GM04504 (cell line): Measurements from ENCODE around the gene WDR18.
"Not testable (repeated sequence)": the region's sequence is repeated elsewhere in the genome, so short reads cannot be mapped to it uniquely, and the experiment has no call there.

Experiments used
- DNase-seq: peaks from one replicate; pipeline ENCODE4 v3.0.0-alpha.2; 2012; ENCODE audit warnings: low read depth

The WDR18 gene

DNA sequence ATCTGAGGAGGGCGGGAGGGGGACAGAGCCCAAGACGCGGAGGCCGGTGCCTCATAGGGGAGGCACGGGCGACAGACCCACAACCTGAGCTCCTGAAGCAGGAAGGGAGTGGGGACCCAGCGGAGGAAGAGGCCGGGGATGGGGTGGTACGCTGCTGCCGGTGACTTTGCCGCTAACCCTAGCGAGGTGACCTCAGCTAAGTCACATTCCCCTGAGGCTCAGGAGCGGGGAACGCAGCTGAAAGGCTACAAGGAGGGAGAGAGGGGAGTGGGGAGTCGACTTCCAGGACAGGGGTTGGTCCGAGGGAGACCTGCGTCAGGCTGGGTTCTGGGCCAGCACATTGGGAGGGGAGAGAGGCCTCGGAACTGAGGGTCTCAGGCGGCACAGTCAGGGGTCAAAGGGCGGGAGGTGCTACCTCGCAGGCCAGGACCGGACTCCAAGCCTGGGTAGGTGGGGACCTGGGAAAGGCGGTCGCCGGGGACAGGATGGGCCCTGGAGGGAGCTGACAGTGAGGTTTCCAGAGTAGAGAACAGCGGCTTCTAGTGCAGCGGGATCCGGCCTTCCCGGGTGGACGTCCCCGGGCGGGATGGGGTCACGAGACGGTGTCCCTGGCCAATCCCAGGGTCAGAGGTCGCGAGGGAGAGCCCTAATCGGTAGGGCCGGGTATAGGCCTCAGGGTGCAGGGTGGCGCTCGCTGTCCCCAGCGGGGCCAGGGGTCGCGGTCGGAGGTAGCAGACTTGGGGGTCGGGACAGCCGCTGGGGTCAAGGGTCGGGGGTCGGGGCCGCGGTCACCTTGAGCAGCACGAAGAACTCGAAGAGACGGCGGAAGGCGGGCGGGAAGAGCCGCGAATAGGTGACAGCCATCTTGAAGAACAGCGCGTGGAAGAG, 36.1 kb downstream of the WDR18 start:
- DNase-seq: no peak

DNA sequence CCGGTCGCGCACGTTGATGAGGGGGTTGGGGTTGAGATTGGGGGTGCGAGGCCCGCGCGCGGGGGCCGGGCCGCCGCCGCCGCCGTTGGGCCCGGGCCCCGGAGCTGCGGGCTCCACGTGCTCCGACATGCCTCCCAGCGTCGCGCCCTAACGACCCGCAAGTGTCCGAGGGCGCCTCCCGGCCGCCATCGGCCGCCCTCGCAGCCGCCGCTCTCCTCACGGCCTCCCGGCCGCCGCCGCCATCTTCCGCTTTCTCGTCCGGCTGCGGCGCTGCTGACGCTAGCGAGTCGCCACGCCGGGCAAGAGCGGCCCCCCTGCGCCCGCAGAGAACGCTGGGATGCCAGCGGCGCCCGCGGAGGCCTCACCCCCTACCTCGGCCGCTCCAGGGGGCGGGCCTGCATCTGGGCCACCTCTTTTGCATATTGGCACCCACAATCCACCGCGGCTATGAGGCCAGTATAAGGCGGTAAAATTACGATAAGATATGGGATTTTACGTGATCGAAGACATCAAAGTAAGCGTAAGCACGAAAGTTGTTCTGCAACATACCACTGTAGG, 36.8 kb downstream of the WDR18 start, which contains the start of gene TMEM259:
TMEM259 (minus strand) TSS at position 256 of the 558 bp plus-strand sequence; CDS start at position 129, 127 bp downstream.
- peak; percentile 94 for DNase-seq

GRCh38 chr19:1023883-1024188, 39.7 kb downstream of the WDR18 start:
- DNase-seq: not testable (repeated sequence)

DNA sequence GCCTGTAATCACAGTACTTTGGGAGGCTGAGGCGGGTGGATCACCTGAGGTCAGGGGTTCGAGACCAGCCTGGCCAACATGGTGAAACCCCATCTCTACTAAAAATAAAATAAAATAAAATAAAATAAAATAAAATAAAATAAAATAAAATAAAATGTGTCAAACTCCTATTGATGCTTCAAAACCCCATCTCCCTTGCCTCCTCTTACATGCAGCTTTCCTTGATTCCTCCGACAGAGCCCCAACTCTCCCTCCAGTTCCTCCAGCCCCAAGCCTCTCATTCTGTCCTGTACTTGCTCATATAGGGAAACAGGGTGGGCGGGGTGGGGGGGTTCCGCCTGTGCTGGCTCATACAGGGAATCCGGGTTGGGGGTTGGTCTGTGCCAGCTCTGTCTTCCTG, 40.9 kb downstream of the WDR18 start:
- not testable (repeated sequence) for DNase-seq

DNA sequence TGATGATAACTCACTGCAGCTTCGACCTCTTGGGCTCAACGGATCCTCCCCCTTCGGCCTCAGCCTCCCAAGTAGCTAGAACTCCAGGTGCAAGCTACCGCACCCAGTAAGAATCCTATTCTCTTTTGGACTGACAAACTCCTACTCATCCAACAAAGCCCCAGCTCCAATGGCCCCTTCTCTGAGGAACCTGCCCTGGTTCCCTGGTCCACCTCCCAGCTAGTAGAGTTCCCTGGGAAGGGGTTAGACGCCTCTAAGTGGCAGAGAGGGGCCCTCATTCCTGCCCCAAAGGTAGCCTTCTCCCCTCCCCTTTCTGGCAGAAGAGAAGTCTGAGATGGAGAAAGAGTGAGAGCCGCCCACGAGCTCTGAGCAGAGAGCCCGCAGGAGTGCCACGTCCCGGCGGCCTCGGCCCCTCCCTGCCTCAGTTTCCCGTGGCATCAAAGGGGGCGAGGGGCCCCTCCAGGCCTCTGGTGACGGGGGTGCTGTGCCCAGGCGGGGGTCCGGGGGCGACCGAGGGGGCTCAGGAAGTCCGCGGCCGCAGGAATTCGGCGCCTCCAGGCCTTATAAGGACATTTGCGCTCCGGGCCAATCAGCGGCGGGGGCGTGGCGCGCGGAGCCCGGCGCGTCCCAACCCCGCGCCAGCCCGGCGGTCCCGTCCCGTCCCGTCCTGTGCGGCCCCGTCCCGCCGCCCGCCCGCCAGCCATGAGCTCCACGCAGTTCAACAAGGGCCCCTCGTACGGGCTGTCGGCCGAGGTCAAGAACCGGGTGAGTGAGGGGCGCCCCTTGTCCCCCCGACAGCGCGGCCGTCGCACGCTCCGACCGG, 42.0 kb downstream of the WDR18 start, which contains the start of gene CNN2:
CNN2 (plus strand) TSS at position 649 of the 823 bp plus-strand sequence; CDS start at position 703, 54 bp downstream.
- DNase-seq: no peak

- DNase-seq: no peak
Measured at GRCh38 chr19:1026783-1027649, 42.9 kb downstream of the WDR18 start.

DNA sequence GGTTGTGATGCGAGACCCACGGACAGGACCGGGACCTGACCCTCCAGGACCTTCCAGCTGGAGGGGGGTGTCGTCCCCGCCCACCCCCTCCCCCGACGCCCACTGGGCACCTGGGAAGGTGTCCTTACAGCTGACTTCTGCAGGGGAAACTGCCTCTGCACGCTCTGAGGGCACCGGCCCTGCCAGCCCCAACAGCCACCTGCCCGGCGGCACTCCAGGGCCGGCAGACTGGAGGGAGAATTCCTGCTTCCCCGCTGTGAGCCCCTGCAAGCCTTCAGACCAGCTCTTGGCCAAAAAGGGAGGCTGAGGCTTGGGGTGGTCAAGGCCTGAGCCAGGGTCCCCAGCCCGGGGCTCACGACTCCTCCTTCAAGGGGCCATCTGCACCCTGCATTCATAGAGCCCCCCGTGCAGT, 43.5 kb downstream of the WDR18 start:
- no peak for DNase-seq

DNA sequence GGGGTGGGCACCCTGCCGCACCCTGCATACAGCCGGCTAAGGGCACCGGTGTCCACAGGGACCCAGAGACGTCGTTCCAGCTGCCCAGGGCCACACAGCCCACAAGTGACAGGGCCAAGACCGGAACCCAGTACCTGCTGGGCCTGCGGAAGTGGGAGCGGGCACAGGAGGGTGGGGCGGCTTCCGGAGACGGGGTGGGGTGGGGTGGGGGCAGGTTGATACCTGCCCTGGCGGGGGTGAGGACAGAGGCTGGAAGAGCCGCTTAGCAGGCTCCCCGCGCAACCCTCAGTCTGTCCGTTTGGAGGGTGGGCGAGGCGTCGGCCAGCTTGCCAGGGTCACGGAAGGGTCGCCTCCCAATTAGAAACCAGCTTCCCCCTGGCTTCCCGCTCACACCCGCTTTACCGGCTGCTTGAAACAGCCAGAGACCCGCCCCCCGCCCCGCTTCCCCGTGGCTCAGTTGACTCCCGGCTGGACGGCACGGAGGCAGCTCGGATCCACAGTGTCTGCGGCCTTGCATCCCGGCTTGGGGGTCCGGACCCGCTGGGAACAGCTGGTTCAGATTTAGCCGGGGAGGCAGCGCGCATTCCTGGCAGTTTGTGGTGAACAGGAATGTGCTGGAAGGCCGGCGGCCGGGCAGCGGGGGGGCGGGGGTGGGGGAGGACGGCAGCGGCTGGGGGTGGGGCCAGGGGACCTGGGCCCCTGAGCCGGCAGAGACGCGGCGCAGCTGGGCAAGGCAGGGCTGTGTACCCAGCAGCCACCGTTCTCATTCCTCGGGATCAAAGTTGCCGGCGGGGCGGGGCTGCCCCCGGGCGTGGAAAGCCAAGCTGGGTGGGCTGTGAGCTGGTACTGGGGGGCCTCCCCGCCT, 44.1 kb downstream of the WDR18 start:
- DNase-seq: peak; percentile 93

DNA sequence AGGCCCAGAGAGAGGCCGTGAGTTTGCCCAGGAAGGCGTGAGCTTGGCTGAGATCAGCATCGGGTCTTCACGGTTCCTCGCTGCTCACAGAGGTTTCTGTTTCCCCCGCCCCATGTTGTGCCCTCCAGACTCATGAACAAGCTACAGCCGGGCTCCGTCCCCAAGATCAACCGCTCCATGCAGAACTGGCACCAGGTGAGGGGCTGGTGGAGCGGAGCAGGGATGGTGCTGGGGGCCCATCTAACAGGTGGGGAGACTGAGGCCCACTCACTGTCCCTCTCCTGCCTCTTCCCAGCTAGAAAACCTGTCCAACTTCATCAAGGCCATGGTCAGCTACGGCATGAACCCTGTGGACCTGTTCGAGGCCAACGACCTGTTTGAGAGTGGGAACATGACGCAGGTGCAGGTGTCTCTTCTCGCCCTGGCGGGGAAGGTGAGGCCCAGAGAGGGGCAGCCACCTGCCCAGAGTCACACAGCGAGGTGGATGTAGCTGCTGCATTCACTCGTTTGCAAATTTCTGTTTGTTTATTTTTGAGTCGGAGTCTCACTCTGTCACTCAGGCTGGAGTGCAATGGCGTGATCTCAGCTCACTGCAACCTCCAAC, 48.2 kb downstream of the WDR18 start:
- no peak for DNase-seq

GRCh38 chr19:1035998-1036621, 52.0 kb downstream of the WDR18 start:
- no peak for DNase-seq

GRCh38 chr19:1037621-1038064, 53.5 kb downstream of the WDR18 start:
- DNase-seq: no peak

DNA sequence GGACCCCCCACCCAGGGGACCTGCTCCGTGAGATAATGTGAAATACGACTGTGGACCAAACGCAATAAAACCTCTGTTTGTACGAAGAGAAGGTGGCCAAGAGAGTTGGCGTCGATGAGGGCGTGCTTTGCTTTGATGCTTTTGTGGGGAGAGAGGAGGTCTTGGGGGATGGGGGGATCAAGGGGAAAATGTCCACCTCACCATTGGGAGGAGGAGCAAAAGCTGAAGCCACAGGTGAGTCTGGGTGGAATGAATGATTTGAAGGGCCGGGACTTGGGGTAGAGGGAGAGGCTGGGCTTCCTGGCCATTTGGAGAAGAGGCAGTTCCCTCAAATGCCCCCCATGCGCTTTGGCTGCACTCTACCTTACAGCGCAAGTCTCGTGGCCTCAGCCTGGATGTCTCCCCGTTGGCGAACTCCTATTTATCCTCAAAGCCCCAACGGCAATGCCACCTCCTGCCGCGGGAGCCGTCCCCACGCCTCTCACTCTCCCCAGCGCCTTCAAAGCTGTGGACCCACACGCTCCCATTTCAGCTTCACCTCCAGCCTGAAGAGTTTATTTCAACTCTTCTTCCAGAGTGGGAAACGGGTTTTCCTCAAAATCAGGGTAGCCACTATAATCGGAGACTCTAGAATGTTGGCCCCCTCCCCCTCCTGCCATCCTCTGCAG, 55.0 kb downstream of the WDR18 start:
- DNase-seq: no peak

- peak; percentile 95 for DNase-seq
Measured at GRCh38 chr19:1039646-1040475, 55.7 kb downstream of the WDR18 start, which contains the start of gene ABCA7. Gene ABCA7, plus strand, starts transcription at chr19:1040107. Its CDS starts 1,255 bp downstream, at chr19:1041362.

GRCh38 chr19:1040476-1041271, 56.5 kb downstream of the WDR18 start:
- peak; percentile 91 for DNase-seq

DNA sequence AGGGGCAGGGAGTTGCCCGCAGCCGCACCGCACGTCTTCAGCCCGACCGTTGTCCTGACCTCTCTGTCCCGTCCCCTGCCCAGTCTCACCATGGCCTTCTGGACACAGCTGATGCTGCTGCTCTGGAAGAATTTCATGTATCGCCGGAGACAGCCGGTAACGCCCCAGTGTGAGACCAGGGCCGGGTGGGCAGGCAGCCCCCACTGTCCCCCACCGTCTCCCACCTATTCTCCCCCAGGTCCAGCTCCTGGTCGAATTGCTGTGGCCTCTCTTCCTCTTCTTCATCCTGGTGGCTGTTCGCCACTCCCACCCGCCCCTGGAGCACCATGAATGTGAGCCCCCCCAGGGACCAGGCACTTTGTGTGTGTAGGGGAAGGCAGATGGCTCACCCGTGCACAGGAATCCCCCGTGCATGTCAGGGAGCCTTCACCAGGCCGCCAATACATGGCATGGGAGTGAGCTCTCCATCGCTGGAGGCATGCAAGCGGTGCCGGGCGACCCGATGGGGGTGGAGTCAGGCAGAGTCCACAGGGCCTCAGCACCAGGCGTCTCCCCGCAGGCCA, 57.2 kb downstream of the WDR18 start:
- no peak for DNase-seq

DNA sequence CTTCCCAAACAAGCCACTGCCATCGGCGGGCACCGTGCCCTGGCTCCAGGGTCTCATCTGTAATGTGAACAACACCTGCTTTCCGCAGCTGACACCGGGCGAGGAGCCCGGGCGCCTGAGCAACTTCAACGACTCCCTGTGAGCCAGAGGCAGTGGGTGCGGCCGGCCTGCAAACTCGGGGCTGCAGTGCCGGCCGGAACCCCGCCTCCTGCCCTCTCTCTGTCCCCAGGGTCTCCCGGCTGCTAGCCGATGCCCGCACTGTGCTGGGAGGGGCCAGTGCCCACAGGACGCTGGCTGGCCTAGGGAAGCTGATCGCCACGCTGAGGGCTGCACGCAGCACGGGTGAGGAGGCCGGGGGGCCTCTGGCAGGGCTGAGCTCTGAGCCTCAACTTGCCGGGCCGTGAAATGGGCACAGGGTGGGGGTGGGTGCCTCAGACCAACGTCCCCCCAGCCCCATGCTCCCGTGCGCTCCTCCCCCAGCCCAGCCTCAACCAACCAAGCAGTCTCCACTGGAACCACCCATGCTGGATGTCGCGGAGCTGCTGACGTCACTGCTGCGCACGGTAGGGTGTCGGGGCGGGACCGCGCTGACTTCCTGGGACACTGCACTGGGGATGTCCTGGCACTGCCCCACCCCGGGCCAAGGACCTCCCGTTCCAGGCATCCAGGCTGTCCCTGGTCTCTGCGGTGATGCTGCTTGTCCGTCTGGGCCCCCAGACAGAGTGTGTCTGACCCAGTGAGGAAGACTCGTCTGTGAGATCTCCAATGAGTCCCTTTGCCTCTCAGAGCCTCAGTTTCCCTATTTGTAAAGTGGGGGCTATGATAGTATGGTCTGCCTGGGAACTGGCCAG, 57.9 kb downstream of the WDR18 start:
- DNase-seq: no peak
